Testis (tissue), 5 donors: ENCODE measurements around the gene OTOP3. TPM values are rescaled to one million over a fixed set of nuclear protein-coding genes. Genes with fewer than 3 reads are reported as not detected.

Experiments used
- DNase-seq: peaks from one replicate; pipeline ENCODE4 v3.0.0-alpha.2; 2019
- H3K27ac ChIP-seq, 2 donors: fragments of 200-600 bp; sonication (generic); one replicate each; pipeline ENCODE4 v1.5.1; 2019
- H3K27me3 ChIP-seq: fragments of 200-600 bp; sonication (generic); one replicate; pipeline ENCODE4 v1.5.1; 2019
- H3K36me3 ChIP-seq: fragments of 200-600 bp; sonication (generic); one replicate; pipeline ENCODE4 v1.5.1; 2017; ENCODE audit warnings: low read depth; ENCODE audit errors: missing control alignments
- H3K4me1 ChIP-seq: fragments of 200-600 bp; sonication (generic); one replicate; pipeline ENCODE4 v1.5.1; 2019
- H3K4me3 ChIP-seq, 2 donors: fragments of 200-600 bp; sonication (generic); one replicate each; pipeline ENCODE4 v1.5.1; 2017 to 2019
- H3K9me3 ChIP-seq: fragments of 200-600 bp; sonication (generic); one replicate; pipeline ENCODE4 v1.5.1; 2017
- CTCF ChIP-seq, 3 experiments: fragments of 450-650 bp in 2 of 3; fragments of 200-600 bp in 1 of 3; sonication (generic) in 1 of 3; IDR thresholded peaks; one replicate each; pipeline ENCODE4 v1.5.1; 2016 to 2019; ENCODE audit warnings: antibody characterized with exemption in 3 of 3, mild to moderate bottlenecking in 2 of 3, moderate library complexity in 1 of 3
- POLR2A ChIP-seq: fragments of 450-650 bp; IDR thresholded peaks from one replicate; pipeline ENCODE4 v1.6.1; 2017; ENCODE audit warnings: antibody characterized with exemption, mild to moderate bottlenecking, moderate library complexity
- WGBS, 2 donors: methylation state at CpG; one replicate each; pipeline ENCODE4 v1.1.5; 2018; 5-methylcytosine and 5-hydroxymethylcytosine counted together
- intact Hi-C: fragments of 100-400 bp; cut with DNase I; formaldehyde crosslinking; loops from one replicate; pipeline ENCODE4 v1.15.1; 2023; ENCODE audit warnings: low total_unique reads
- long read RNA-seq, 2 donors: transcript quantifications; one replicate each; lab custom pipeline, GENCODE V29; 2026
- polyA plus RNA-seq: library from polyadenylated mRNA; stranded (reverse); fragments of 350-450 nt; fragmentation: Illumina TruSeq; extraction: RNeasy Lipid Tissue Mini Kit (QIAGEN cat#74804); gene quantifications from one replicate; pipeline ENCODE4 v1.2.3, GENCODE V29; 2014; ENCODE audit warnings: low read depth, low replicate concordance; ENCODE audit not compliant: insufficient read depth
- total RNA-seq, 2 donors: library from RNA; depleted of rRNA; stranded (reverse); fragments of >200 nt; gene quantifications; one replicate each; pipeline ENCODE4 v1.2.3, GENCODE V29; 2016

The OTOP3 gene
- total RNA-seq (under 1 TPM in 1 of 2 donors, not detected in 1; 0.12 TPM), polyA plus RNA-seq (not detected)
- long read RNA-seq, donor 1: 0 reads
- long read RNA-seq, donor 2: 0 reads

- TF ChIP-seq POLR2A (no peak), CTCF (IDR thresholded peaks at IDR 0.05) (no peak)
- Histone ChIP-seq H3K36me3 (no peaks in the 10 kb centered on the region), H3K4me3 (peak within 1 kb of the TSS in 1 of 2 donors; percentile 32), H3K27me3 (no peaks in the 10 kb centered on the region), H3K4me1 (no peaks in the 10 kb centered on the region), H3K27ac (no peak within 1 kb of the TSS), H3K9me3 (no peaks in the 10 kb centered on the region)
- WGBS, 2 donors: 0 to 4% methylated on average over 7 to 67 of the region's 78 CpGs
- intact Hi-C loops: no loop called here
- DNase-seq: no peak
Measured at GRCh38 chr17:74935585-74936469, at the start of gene OTOP3. OTOP3 (plus strand) TSS chr17:74935898; CDS start chr17:74935922, 24 bp downstream.

- Histone ChIP-seq H3K4me1 (peaks cover 6% of the 10 kb centered on the region), H3K27ac (no peak overlapping the region), H3K36me3 (no peaks in the 10 kb centered on the region), H3K4me3 (no peak overlapping the region), H3K27me3 (no peaks in the 10 kb centered on the region), H3K9me3 (no peaks in the 10 kb centered on the region)
- intact Hi-C loops: no loop called here
- WGBS, 2 donors: 58 to 67% methylated on average over 13 of the region's 13 CpGs
- no peak for DNase-seq
- TF ChIP-seq POLR2A: no peak
- no peak for TF ChIP-seq CTCF (IDR thresholded peaks at IDR 0.05)
Measured at GRCh38 chr17:74888469-74888868, 47.2 kb upstream of the OTOP3 start.

GRCh38 chr17:74890554-74890953, 45.1 kb upstream of the OTOP3 start:
- intact Hi-C loops: no loop called here
- no peak overlapping the region for H3K27ac ChIP-seq
- no peaks in the 10 kb centered on the region for H3K9me3 ChIP-seq
- TF ChIP-seq POLR2A: no peak
- TF ChIP-seq CTCF (IDR thresholded peaks at IDR 0.05): no peak
- no peaks in the 10 kb centered on the region for H3K27me3 ChIP-seq
- no peaks in the 10 kb centered on the region for H3K36me3 ChIP-seq
- peaks cover 9% of the 10 kb centered on the region for H3K4me1 ChIP-seq
- WGBS, 2 donors: 91 to 92% methylated on average over 4 to 7 of the region's 7 CpGs
- DNase-seq: no peak
- no peak overlapping the region for H3K4me3 ChIP-seq

- DNase-seq: no peak
- 49 to 51% methylated on average over 18 to 20 of the region's 20 CpGs for WGBS, 2 donors
- Histone ChIP-seq H3K27ac (no peak overlapping the region), H3K36me3 (no peaks in the 10 kb centered on the region), H3K27me3 (no peaks in the 10 kb centered on the region), H3K4me1 (peaks cover 9% of the 10 kb centered on the region), H3K9me3 (no peaks in the 10 kb centered on the region), H3K4me3 (no peak overlapping the region)
- intact Hi-C loops: no loop called here
- TF ChIP-seq POLR2A: no peak
- no peak for TF ChIP-seq CTCF (IDR thresholded peaks at IDR 0.05)
Measured at GRCh38 chr17:74892013-74892841, 43.5 kb upstream of the OTOP3 start.
